ENCODE results near the gene ABT1.

ABT1 gene

DNA sequence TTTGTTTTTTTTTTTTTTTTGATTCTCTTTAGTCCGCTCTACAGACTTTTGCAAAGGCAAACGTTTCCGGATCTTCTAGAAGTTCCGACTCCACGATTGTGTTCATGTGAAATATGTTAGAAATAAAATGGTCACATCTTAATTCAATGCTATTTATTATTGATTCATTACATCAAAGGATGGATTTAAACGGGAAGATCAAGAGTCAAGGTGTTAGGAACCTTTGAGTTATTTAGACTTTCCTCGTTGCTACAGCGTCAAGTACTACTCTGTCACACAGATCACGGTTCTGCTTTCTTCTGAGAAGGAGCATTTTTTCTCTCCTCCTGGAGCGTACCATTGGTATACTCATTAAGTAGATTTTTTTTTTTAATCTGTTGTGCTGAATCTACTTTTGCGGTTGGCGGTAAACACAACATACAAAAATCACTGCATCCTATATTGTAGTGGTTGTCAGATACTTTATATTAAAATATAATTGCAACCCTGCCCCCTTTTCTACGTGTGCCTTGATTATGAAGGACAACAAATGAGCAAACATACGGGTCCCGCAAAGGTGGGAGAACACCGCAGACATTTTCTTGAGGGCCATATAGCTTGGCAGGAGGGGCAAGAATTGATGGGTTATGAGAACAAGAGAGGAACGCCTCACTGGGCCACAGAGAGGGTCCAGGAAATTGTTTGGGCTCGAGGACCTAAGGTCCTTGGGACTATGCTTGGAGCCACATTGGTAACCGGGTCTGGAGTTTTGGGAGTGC lies 41.1 kb upstream of the ABT1 start:
- no peaks in the 10 kb centered on the region for H3K36me3 ChIP-seq (ENCODE audit: control insufficient read depth in 2 of 2, insufficient read depth in 2 of 2, low read length in 2 of 2)
- no peak overlapping the region for H3K4me3 ChIP-seq (ENCODE audit: low read length in 2 of 2)

DNA sequence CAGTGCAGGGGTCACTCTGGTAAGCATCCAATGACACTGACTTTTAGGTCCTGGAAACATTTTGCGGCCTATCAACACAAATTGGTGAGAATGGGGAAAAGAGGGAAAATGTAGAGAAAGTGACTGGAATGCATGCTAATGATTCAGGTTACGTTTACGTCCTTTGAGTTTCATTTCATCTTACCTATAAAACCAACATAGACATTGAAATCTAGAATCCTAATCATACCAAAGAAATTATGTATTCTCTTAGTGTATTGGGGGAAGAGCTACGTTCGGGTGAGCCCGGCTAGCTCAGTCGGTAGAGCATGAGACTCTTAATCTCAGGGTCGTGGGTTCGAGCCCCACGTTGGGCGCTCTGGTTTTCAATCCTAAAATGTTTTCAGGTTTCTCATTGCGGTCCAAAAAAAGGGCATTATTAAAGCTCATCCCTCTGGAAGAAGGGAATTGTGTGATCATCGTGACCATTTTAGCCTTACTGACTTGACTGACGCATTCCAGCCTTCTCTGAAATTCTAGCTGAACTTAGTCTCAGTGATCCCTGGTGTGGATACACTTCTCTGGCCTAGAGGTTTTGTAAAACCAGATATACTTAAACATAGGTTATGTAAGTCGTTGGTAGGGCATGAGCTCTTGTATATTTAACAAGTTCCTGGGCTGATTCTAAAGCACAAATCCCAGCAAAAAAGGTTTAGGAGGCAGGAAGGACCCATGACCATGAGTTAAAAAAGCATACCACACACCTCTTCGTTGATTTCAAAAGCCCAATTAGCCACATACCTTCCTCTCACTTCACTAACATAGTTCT lies 40.3 kb upstream of the ABT1 start:
- no peak overlapping the region for H3K4me3 ChIP-seq (ENCODE audit: low read length in 2 of 2)
- no peaks in the 10 kb centered on the region for H3K36me3 ChIP-seq (ENCODE audit: control insufficient read depth in 2 of 2, insufficient read depth in 2 of 2, low read length in 2 of 2)
- H3K27me3 ChIP-seq (ENCODE audit: control insufficient read depth in 2 of 2, insufficient read depth in 2 of 2, low read length in 2 of 2) = no peaks in the 10 kb centered on the region
- no peaks in the 10 kb centered on the region for H3K9me3 ChIP-seq (ENCODE audit: control insufficient read depth in 2 of 2, low read length in 2 of 2)
- H3K27ac ChIP-seq (ENCODE audit: low read depth in 2 of 2, low read length in 2 of 2) = no peak overlapping the region
- H3K4me1 ChIP-seq (ENCODE audit: control insufficient read depth in 2 of 2, insufficient read depth in 2 of 2, low read length in 2 of 2) = peaks cover 11 to 12% of the 10 kb centered on the region in 2 donors
- no peak overlapping the region for H3K9ac ChIP-seq (ENCODE audit: low read depth in 1 of 2, low read length in 2 of 2)

More for the DNA sequence above, 41.1 kb upstream of the ABT1 start:
- Histone ChIP-seq H3K9ac (ENCODE audit: low read depth in 1 of 2, low read length in 2 of 2) (no peak overlapping the region), H3K27ac (ENCODE audit: low read depth in 2 of 2, low read length in 2 of 2) (no peak overlapping the region), H3K9me3 (ENCODE audit: control insufficient read depth in 2 of 2, low read length in 2 of 2) (no peaks in the 10 kb centered on the region), H3K27me3 (ENCODE audit: control insufficient read depth in 2 of 2, insufficient read depth in 2 of 2, low read length in 2 of 2) (no peaks in the 10 kb centered on the region), H3K4me1 (ENCODE audit: control insufficient read depth in 2 of 2, insufficient read depth in 2 of 2, low read length in 2 of 2) (peaks cover 11 to 12% of the 10 kb centered on the region in 2 donors)

DNA sequence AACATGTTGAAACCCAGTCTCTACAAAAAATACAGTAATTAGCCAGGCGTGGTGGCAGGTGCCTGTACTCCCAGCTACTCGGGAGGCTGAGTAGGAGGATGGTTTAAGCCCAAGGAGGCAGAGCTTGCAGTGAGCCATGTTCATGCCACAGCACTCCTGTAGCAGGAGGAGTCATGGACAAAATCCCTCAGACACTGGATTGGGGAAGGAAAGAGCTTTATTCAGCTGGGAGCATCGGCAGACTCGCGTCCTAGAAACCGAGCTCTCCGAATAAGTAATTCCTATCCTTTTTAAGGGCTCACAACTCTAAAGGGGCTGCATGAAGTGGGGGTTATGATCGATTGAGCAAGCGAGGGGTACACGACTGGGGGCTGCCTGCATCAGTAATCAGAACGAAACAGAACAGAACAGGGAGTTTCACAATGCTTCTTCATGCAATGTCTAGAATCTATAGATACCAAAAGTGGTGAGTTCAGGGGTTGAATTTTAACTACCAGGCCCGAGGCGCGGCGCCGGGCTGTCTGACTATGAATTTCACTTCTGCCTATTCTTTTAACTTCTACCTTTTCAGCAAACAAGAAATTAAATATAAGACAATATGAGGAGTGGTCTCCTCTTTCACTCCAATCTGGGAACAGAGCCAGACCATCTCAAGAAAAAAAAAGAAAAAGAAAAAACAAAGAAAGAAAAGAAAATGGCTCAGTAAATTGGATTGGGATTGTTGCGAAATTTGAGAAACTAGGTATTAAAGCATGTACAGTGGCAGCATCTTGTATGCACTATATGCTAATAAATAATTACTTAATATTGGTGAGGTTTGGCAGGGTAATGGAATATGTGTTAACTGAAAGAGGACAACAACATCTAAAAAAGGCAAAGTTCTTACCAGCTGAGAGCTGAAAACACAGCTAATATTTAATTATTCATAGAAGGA lies 35.0 kb upstream of the ABT1 start:
- no peaks in the 10 kb centered on the region for H3K4me1 ChIP-seq (ENCODE audit: control insufficient read depth in 2 of 2, insufficient read depth in 2 of 2, low read length in 2 of 2)
- no peak overlapping the region for H3K4me3 ChIP-seq (ENCODE audit: low read length in 2 of 2)
- no peak overlapping the region for H3K27ac ChIP-seq (ENCODE audit: low read depth in 2 of 2, low read length in 2 of 2)
- H3K9me3 ChIP-seq (ENCODE audit: control insufficient read depth in 2 of 2, low read length in 2 of 2) = no peaks in the 10 kb centered on the region
- H3K9ac ChIP-seq (ENCODE audit: low read depth in 1 of 2, low read length in 2 of 2) = no peak overlapping the region
- no peaks in the 10 kb centered on the region for H3K36me3 ChIP-seq (ENCODE audit: control insufficient read depth in 2 of 2, insufficient read depth in 2 of 2, low read length in 2 of 2)
- H3K27me3 ChIP-seq (ENCODE audit: control insufficient read depth in 2 of 2, insufficient read depth in 2 of 2, low read length in 2 of 2) = no peaks in the 10 kb centered on the region

DNA sequence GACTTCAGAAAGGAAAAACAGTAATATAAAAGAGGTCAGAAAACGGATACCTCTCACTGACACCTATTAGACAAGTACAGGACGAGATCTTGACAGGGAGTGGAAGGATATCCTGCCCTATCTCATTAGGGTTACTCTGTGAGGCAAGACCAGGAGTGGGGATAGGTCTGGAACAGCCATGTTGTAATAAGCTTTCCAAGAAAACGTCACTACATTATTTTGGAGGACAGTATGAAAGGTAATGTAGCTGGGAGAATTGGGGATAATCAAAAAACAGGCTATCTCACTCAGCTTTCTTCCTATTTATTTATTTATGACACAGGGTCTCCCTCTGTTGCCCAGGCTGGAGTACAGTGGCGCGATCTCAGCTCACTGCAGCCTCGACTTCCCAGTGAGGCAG lies 33.3 kb upstream of the ABT1 start:
- Histone ChIP-seq H3K36me3 (ENCODE audit: control insufficient read depth in 2 of 2, insufficient read depth in 2 of 2, low read length in 2 of 2) (no peaks in the 10 kb centered on the region), H3K27ac (ENCODE audit: low read depth in 2 of 2, low read length in 2 of 2) (no peak overlapping the region), H3K27me3 (ENCODE audit: control insufficient read depth in 2 of 2, insufficient read depth in 2 of 2, low read length in 2 of 2) (no peaks in the 10 kb centered on the region), H3K9me3 (ENCODE audit: control insufficient read depth in 2 of 2, low read length in 2 of 2) (no peaks in the 10 kb centered on the region), H3K9ac (ENCODE audit: low read depth in 1 of 2, low read length in 2 of 2) (no peak overlapping the region), H3K4me1 (ENCODE audit: control insufficient read depth in 2 of 2, insufficient read depth in 2 of 2, low read length in 2 of 2) (peaks cover 0 to 1% of the 10 kb centered on the region in 2 donors), H3K4me3 (ENCODE audit: low read length in 2 of 2) (no peak overlapping the region)

DNA sequence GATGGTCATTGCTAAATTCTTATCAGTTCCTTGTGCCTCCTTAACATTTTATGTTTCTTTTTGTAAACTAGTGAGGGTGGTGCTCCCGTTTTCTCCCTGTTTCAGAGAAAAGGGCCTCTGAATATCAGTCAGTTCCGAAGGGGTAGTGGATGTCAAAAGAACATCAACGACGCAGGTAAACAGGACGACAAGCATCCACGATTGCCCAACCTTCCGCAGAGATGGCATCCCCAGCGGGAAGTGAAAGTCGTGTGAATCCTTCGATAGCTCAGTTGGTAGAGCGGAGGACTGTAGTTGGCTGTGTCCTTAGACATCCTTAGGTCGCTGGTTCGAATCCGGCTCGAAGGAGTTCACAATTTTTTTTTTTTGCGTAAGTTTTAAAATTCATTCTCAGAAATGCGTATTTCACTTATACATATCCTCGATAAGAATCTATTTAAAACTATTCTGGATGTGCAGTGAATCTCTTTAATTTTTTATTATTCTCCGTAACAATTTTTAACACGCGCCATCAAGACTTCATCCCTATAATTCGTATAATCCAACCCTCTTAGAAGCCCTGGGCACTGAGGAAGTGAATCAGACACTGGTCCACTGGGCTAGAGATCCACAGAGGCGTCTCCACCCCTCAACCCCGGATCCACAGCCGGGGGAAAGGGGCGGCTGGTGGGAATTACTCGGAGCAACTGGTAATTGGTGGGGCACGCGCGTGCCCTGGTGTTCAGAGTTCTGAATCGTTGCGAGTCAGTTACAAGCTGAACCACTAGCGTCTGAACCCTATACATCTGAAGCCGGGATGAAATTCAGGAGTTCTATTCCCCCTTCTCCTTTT lies 27.9 kb upstream of the ABT1 start:
- peaks cover 5 to 10% of the 10 kb centered on the region in 2 donors for H3K4me1 ChIP-seq (ENCODE audit: control insufficient read depth in 2 of 2, insufficient read depth in 2 of 2, low read length in 2 of 2)
- H3K4me3 ChIP-seq (ENCODE audit: low read length in 2 of 2) = peak overlapping the region; percentile 67 to 91
- no peaks in the 10 kb centered on the region for H3K36me3 ChIP-seq (ENCODE audit: control insufficient read depth in 2 of 2, insufficient read depth in 2 of 2, low read length in 2 of 2)
- H3K9ac ChIP-seq (ENCODE audit: low read depth in 1 of 2, low read length in 2 of 2) = peak overlapping the region; percentile 33 to 65
- no peaks in the 10 kb centered on the region for H3K27me3 ChIP-seq (ENCODE audit: control insufficient read depth in 2 of 2, insufficient read depth in 2 of 2, low read length in 2 of 2)
- H3K9me3 ChIP-seq (ENCODE audit: control insufficient read depth in 2 of 2, low read length in 2 of 2) = no peaks in the 10 kb centered on the region
- peak overlapping the region in 1 of 2 donors; percentile 36 for H3K27ac ChIP-seq (ENCODE audit: low read depth in 2 of 2, low read length in 2 of 2)

DNA sequence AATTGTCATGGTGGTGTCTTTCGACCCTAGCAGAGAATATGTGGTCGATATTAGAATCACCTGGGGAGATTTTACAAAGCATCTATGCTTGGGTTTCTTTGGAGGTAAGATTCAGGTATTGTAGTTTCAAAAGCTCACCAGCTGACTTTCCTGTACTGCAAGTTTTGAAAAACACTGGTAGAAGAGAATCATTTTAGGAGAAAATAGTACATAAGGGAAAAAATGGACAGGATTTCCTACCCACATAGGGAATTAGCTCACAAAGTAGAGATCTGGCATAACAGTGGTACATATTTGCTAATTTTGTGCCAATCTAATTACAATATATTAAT lies 27.4 kb upstream of the ABT1 start:
- H3K9me3 ChIP-seq (ENCODE audit: control insufficient read depth in 2 of 2, low read length in 2 of 2) = no peaks in the 10 kb centered on the region
- H3K4me3 ChIP-seq (ENCODE audit: low read length in 2 of 2) = peak overlapping the region; percentile 67 to 91
- peaks cover 5 to 10% of the 10 kb centered on the region in 2 donors for H3K4me1 ChIP-seq (ENCODE audit: control insufficient read depth in 2 of 2, insufficient read depth in 2 of 2, low read length in 2 of 2)
- H3K36me3 ChIP-seq (ENCODE audit: control insufficient read depth in 2 of 2, insufficient read depth in 2 of 2, low read length in 2 of 2) = no peaks in the 10 kb centered on the region
- H3K27me3 ChIP-seq (ENCODE audit: control insufficient read depth in 2 of 2, insufficient read depth in 2 of 2, low read length in 2 of 2) = no peaks in the 10 kb centered on the region
- no peak overlapping the region for H3K9ac ChIP-seq (ENCODE audit: low read depth in 1 of 2, low read length in 2 of 2)
- no peak overlapping the region for H3K27ac ChIP-seq (ENCODE audit: low read depth in 2 of 2, low read length in 2 of 2)

DNA sequence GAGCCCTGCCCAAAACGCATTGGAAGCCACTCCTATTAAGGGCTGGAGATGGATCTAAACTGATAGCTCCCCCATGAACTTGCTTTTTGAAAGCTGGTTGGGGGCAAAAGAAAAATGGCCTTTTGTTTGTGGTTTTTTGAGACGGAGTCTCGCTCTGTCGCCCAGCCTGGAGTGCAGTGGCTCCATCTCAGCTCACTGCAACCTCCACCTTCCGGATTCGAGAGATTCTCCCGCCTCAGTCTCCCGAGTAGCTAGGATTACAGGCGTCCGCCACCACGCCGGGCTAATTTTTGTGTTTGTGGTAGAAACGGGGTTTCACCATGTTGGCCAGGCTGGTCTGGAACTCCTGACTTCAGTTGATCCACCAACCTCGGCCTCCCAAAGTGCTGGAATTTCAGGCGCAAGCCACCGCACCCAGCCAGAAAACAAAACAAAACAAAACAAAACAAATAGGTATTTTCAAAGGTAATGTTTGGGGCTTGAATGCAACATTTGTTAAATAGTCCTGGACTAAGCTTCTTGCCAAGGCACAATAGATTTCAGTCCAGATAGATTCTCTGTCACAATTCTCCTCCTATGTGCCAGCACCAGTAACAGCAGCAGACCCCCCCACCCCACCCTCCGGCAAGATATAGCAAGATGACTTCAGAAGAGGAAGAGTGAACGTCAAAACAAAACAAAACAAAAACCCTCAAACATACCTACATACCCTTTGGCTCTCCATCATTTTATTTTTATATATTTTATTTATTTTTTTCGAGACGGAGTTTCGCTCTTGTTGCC lies 26.5 kb upstream of the ABT1 start:
- Histone ChIP-seq H3K27ac (ENCODE audit: low read depth in 2 of 2, low read length in 2 of 2) (no peak overlapping the region), H3K4me3 (ENCODE audit: low read length in 2 of 2) (no peak overlapping the region), H3K9ac (ENCODE audit: low read depth in 1 of 2, low read length in 2 of 2) (no peak overlapping the region), H3K36me3 (ENCODE audit: control insufficient read depth in 2 of 2, insufficient read depth in 2 of 2, low read length in 2 of 2) (no peaks in the 10 kb centered on the region), H3K27me3 (ENCODE audit: control insufficient read depth in 2 of 2, insufficient read depth in 2 of 2, low read length in 2 of 2) (no peaks in the 10 kb centered on the region), H3K9me3 (ENCODE audit: control insufficient read depth in 2 of 2, low read length in 2 of 2) (no peaks in the 10 kb centered on the region), H3K4me1 (ENCODE audit: control insufficient read depth in 2 of 2, insufficient read depth in 2 of 2, low read length in 2 of 2) (peaks cover 5 to 10% of the 10 kb centered on the region in 2 donors)

DNA sequence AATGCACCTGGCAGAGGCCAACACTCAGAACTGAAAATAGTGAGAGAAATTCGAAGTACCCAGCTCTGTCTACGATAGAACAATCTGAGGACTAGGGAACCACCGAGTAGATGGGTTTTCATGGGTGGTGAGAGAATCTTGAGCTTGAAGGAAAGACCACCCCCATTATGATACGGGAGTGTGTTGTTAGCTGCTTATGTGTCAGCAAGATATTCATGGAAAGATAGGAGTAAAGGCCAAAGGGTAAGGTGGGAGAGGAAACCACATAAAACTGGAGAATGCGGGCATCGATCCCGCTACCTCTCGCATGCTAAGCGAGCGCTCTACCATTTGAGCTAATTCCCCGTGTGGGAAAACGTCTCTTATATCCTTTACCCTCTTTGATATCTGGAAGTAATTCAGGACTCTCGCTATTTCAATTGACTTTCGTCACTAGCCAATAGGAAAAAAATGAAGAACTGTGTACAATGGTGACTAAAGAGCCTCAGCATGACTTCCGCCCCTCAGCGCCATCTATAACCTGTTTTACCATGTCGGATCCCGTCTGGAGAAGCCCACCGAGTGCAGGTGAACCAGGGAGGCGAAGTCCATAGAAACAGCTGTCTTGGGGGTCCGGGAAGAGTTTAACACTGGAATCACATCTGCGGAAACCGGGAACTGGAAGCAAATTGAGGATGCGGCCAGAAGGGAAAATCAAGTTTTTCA lies 25.0 kb upstream of the ABT1 start:
- H3K27ac ChIP-seq (ENCODE audit: low read depth in 2 of 2, low read length in 2 of 2) = peak overlapping the region in 1 of 2 donors; percentile 52
- H3K9ac ChIP-seq (ENCODE audit: low read depth in 1 of 2, low read length in 2 of 2) = peak overlapping the region; percentile 52 to 66
- peaks cover 5 to 10% of the 10 kb centered on the region in 2 donors for H3K4me1 ChIP-seq (ENCODE audit: control insufficient read depth in 2 of 2, insufficient read depth in 2 of 2, low read length in 2 of 2)
- peak overlapping the region; percentile 73 to 75 for H3K4me3 ChIP-seq (ENCODE audit: low read length in 2 of 2)
- H3K9me3 ChIP-seq (ENCODE audit: control insufficient read depth in 2 of 2, low read length in 2 of 2) = no peaks in the 10 kb centered on the region
- H3K36me3 ChIP-seq (ENCODE audit: control insufficient read depth in 2 of 2, insufficient read depth in 2 of 2, low read length in 2 of 2) = no peaks in the 10 kb centered on the region
- H3K27me3 ChIP-seq (ENCODE audit: control insufficient read depth in 2 of 2, insufficient read depth in 2 of 2, low read length in 2 of 2) = peaks cover 3 to 11% of the 10 kb centered on the region in 2 donors

Measured in mucosa of rectum (tissue), 2 donors.